ENCODE measurements around the gene SH3RF1. TPM values are rescaled to one million over a fixed set of nuclear protein-coding genes. Genes with fewer than 3 reads are reported as not detected.

SH3RF1 gene
- total RNA-seq, 3 donors from 2014 or later = 20.2 to 37.0 (median 27.9) TPM

- Histone ChIP-seq H3K27ac (peak overlapping the region in 1 of 2 donors; percentile 27), H3K36me3 (no peaks in the 10 kb centered on the region), H3K27me3 (no peaks in the 10 kb centered on the region), H3K9me3 (no peaks in the 10 kb centered on the region), H3K4me3 (no peak overlapping the region), H3K4me1 (peaks cover 0 to 30% of the 10 kb centered on the region in 2 donors)
- intact Hi-C loops (cut with DNase I; ENCODE audit: low total_unique reads) = no loop called here
- DNase-seq (ENCODE audit: low spot score in 2 of 2) = no peak
- TF ChIP-seq POLR2AphosphoS5 (IDR thresholded peaks at IDR 0.05) (no peak), POLR2A (IDR thresholded peaks at IDR 0.05) (no peak), CTCF (IDR thresholded peaks at IDR 0.05) (no peak)
Measured at GRCh38 chr4:169239221-169239905, 31.4 kb downstream of the SH3RF1 start.

- no peak for DNase-seq (ENCODE audit: low spot score in 2 of 2)
Measured at GRCh38 chr4:169238445-169238844, 32.3 kb downstream of the SH3RF1 start.

GRCh38 chr4:169236873-169237626, 33.7 kb downstream of the SH3RF1 start:
- DNase-seq (ENCODE audit: low spot score in 2 of 2) = peak; percentile 52 to 85
- H3K27ac ChIP-seq = peak overlapping the region; percentile 72 to 76

More at GRCh38 chr4:169238445-169238844, 32.3 kb downstream of the SH3RF1 start:
- peak overlapping the region in 1 of 2 donors; percentile 27 for H3K27ac ChIP-seq
- H3K36me3 ChIP-seq = no peaks in the 10 kb centered on the region
- intact Hi-C loops (cut with DNase I; ENCODE audit: low total_unique reads) = no loop called here
- H3K4me1 ChIP-seq = peaks cover 0 to 22% of the 10 kb centered on the region in 2 donors
- H3K9me3 ChIP-seq = no peaks in the 10 kb centered on the region
- no peaks in the 10 kb centered on the region for H3K27me3 ChIP-seq
- TF ChIP-seq POLR2AphosphoS5 (IDR thresholded peaks at IDR 0.05) (no peak), POLR2A (IDR thresholded peaks at IDR 0.05) (no peak), CTCF (IDR thresholded peaks at IDR 0.05) (no peak)
- H3K4me3 ChIP-seq = no peak overlapping the region

GRCh38 chr4:169236078-169236477, 34.7 kb downstream of the SH3RF1 start:
- TF ChIP-seq CTCF (IDR thresholded peaks at IDR 0.05) (no peak), POLR2A (IDR thresholded peaks at IDR 0.05) (no peak), POLR2AphosphoS5 (IDR thresholded peaks at IDR 0.05) (no peak)
- H3K4me3 ChIP-seq = no peak overlapping the region
- peaks cover 0 to 22% of the 10 kb centered on the region in 2 donors for H3K4me1 ChIP-seq
- intact Hi-C loops (cut with DNase I; ENCODE audit: low total_unique reads) = no loop called here
- no peak for DNase-seq (ENCODE audit: low spot score in 2 of 2)
- H3K36me3 ChIP-seq = no peaks in the 10 kb centered on the region
- no peaks in the 10 kb centered on the region for H3K9me3 ChIP-seq
- H3K27ac ChIP-seq = peak overlapping the region; percentile 72 to 76
- H3K27me3 ChIP-seq = no peaks in the 10 kb centered on the region

More at GRCh38 chr4:169236873-169237626, 33.7 kb downstream of the SH3RF1 start:
- intact Hi-C loops (cut with DNase I; ENCODE audit: low total_unique reads) = no loop called here
- Histone ChIP-seq H3K36me3 (no peaks in the 10 kb centered on the region), H3K4me1 (peaks cover 0 to 22% of the 10 kb centered on the region in 2 donors), H3K4me3 (no peak overlapping the region), H3K9me3 (no peaks in the 10 kb centered on the region), H3K27me3 (no peaks in the 10 kb centered on the region)
- TF ChIP-seq POLR2AphosphoS5 (IDR thresholded peaks at IDR 0.05) = peak in 1 of 3 donors; percentile 30
- TF ChIP-seq POLR2A (IDR thresholded peaks at IDR 0.05) = no peak

GRCh38 chr4:169234137-169234855, 36.5 kb downstream of the SH3RF1 start:
- Histone ChIP-seq H3K36me3 (no peaks in the 10 kb centered on the region), H3K4me1 (peaks cover 0 to 22% of the 10 kb centered on the region in 2 donors), H3K4me3 (no peak overlapping the region), H3K27ac (peak overlapping the region; percentile 50 to 74), H3K27me3 (no peaks in the 10 kb centered on the region), H3K9me3 (no peaks in the 10 kb centered on the region)
- no peak for DNase-seq (ENCODE audit: low spot score in 2 of 2)
- intact Hi-C loops (cut with DNase I; ENCODE audit: low total_unique reads) = no loop called here
- TF ChIP-seq CTCF (IDR thresholded peaks at IDR 0.05) (no peak), POLR2AphosphoS5 (IDR thresholded peaks at IDR 0.05) (no peak), POLR2A (IDR thresholded peaks at IDR 0.05) (no peak)
